Mucosa of rectum (tissue), 2 donors: ENCODE results near the gene ACTR2.
A peak's percentile ranks its signal among the peaks of the same experiment; 100 is the strongest.
"Not testable (repeated sequence)": the region's sequence is repeated elsewhere in the genome, so short reads cannot be mapped to it uniquely, and the experiment has no call there.

Experiments
- H3K27ac ChIP-seq, 2 donors: one replicate each; pipeline ENCODE4 v1.7.0; 2013; ENCODE audit warnings: inconsistent platforms in 2 of 2, low read depth in 2 of 2, low read length in 2 of 2
- H3K27me3 ChIP-seq, 2 donors: one replicate each; pipeline ENCODE4 v1.7.0; 2013; ENCODE audit warnings: low read length in 2 of 2; ENCODE audit not compliant: control insufficient read depth in 2 of 2, insufficient read depth in 2 of 2
- H3K36me3 ChIP-seq, 2 donors: one replicate each; pipeline ENCODE4 v1.7.0; 2013; ENCODE audit warnings: low read length in 2 of 2; ENCODE audit not compliant: control insufficient read depth in 2 of 2, insufficient read depth in 2 of 2
- H3K4me1 ChIP-seq, 2 donors: one replicate each; pipeline ENCODE4 v1.7.0; 2013; ENCODE audit warnings: low read length in 2 of 2, mild to moderate bottlenecking in 1 of 2; ENCODE audit not compliant: control insufficient read depth in 2 of 2, insufficient read depth in 2 of 2
- H3K4me3 ChIP-seq, 2 donors: one replicate each; pipeline ENCODE4 v1.7.0; 2013; ENCODE audit warnings: low read length in 2 of 2
- H3K9ac ChIP-seq, 2 donors: one replicate each; pipeline ENCODE4 v1.7.0; 2013; ENCODE audit warnings: low read length in 2 of 2, low read depth in 1 of 2, mild to moderate bottlenecking in 1 of 2
- H3K9me3 ChIP-seq, 2 donors: one replicate each; pipeline ENCODE4 v1.7.0; 2013; ENCODE audit warnings: low read length in 2 of 2; ENCODE audit not compliant: control insufficient read depth in 2 of 2
- donor health status: healthy.
- donor health status: Normal muscosa, but diverticular disease.

The ACTR2 gene

GRCh38 chr2:65227456-65228262, at the start of gene ACTR2:
Gene ACTR2 (plus strand): TSS chr2:65227831. CDS start chr2:65227910, 79 bp downstream.
- H3K4me1 ChIP-seq: peaks cover 16% of the 10 kb centered on the region in 2 donors
- peak within 1 kb of the TSS; percentile 100 for H3K4me3 ChIP-seq
- peak within 1 kb of the TSS; percentile 100 for H3K27ac ChIP-seq
- no peaks in the 10 kb centered on the region for H3K27me3 ChIP-seq
- H3K9me3 ChIP-seq: no peaks in the 10 kb centered on the region
- peaks cover 0 to 2% of the 10 kb centered on the region in 2 donors for H3K36me3 ChIP-seq
- H3K9ac ChIP-seq: peak within 1 kb of the TSS; percentile 100

- H3K4me1 ChIP-seq: peaks cover 13 to 19% of the 10 kb centered on the region in 2 donors
- H3K27ac ChIP-seq: no peak overlapping the region
- H3K36me3 ChIP-seq: no peaks in the 10 kb centered on the region
- no peaks in the 10 kb centered on the region for H3K27me3 ChIP-seq
- H3K9ac ChIP-seq: no peak overlapping the region
- no peaks in the 10 kb centered on the region for H3K9me3 ChIP-seq
- no peak overlapping the region for H3K4me3 ChIP-seq
Measured at GRCh38 chr2:65182570-65182969, 45.1 kb upstream of the ACTR2 start.

- H3K9me3 ChIP-seq, H3K27ac ChIP-seq, H3K9ac ChIP-seq, H3K4me3 ChIP-seq, H3K27me3 ChIP-seq, H3K36me3 ChIP-seq: not testable (repeated sequence)
- H3K4me1 ChIP-seq: peaks cover 7 to 11% of the 10 kb centered on the region in 2 donors
Measured at GRCh38 chr2:65183406-65183805, 44.2 kb upstream of the ACTR2 start.

GRCh38 chr2:65185012-65185411, 42.6 kb upstream of the ACTR2 start:
- Histone ChIP-seq H3K4me1 (peaks cover 7 to 11% of the 10 kb centered on the region in 2 donors), H3K27me3 (no peaks in the 10 kb centered on the region), H3K27ac (no peak overlapping the region), H3K36me3 (no peaks in the 10 kb centered on the region), H3K4me3 (no peak overlapping the region), H3K9ac (no peak overlapping the region), H3K9me3 (no peaks in the 10 kb centered on the region)

GRCh38 chr2:65186093-65186868, 41.4 kb upstream of the ACTR2 start:
- Histone ChIP-seq H3K27ac (peak overlapping the region; percentile 75 to 86), H3K4me3 (peak overlapping the region in 1 of 2 donors; percentile 31), H3K9me3 (no peaks in the 10 kb centered on the region), H3K9ac (peak overlapping the region in 1 of 2 donors; percentile 48), H3K27me3 (no peaks in the 10 kb centered on the region), H3K36me3 (no peaks in the 10 kb centered on the region), H3K4me1 (peaks cover 7 to 11% of the 10 kb centered on the region in 2 donors)

- Histone ChIP-seq H3K36me3 (no peaks in the 10 kb centered on the region), H3K27me3 (no peaks in the 10 kb centered on the region), H3K4me3 (peak overlapping the region in 1 of 2 donors; percentile 17), H3K27ac (peak overlapping the region; percentile 75 to 86), H3K4me1 (peaks cover 7 to 11% of the 10 kb centered on the region in 2 donors), H3K9ac (peak overlapping the region; percentile 35 to 41), H3K9me3 (no peaks in the 10 kb centered on the region)
Measured at GRCh38 chr2:65186872-65187851, 40.5 kb upstream of the ACTR2 start.

GRCh38 chr2:65193446-65193845, 34.2 kb upstream of the ACTR2 start:
- Histone ChIP-seq H3K4me3 (no peak overlapping the region), H3K9ac (no peak overlapping the region), H3K36me3 (no peaks in the 10 kb centered on the region), H3K27me3 (no peaks in the 10 kb centered on the region), H3K9me3 (no peaks in the 10 kb centered on the region), H3K27ac (no peak overlapping the region), H3K4me1 (no peaks in the 10 kb centered on the region)

GRCh38 chr2:65198737-65199136, 28.9 kb upstream of the ACTR2 start:
- no peaks in the 10 kb centered on the region for H3K9me3 ChIP-seq
- no peak overlapping the region for H3K9ac ChIP-seq
- no peaks in the 10 kb centered on the region for H3K36me3 ChIP-seq
- H3K4me1 ChIP-seq: no peaks in the 10 kb centered on the region
- H3K4me3 ChIP-seq: no peak overlapping the region
- no peaks in the 10 kb centered on the region for H3K27me3 ChIP-seq
- no peak overlapping the region for H3K27ac ChIP-seq

GRCh38 chr2:65199166-65199565, 28.5 kb upstream of the ACTR2 start:
- H3K9me3 ChIP-seq: no peaks in the 10 kb centered on the region
- H3K36me3 ChIP-seq: no peaks in the 10 kb centered on the region
- no peak overlapping the region for H3K9ac ChIP-seq
- H3K4me1 ChIP-seq: no peaks in the 10 kb centered on the region
- H3K27ac ChIP-seq: no peak overlapping the region
- H3K27me3 ChIP-seq: no peaks in the 10 kb centered on the region
- no peak overlapping the region for H3K4me3 ChIP-seq
